Fibroblast of pulmonary artery (primary cell): ENCODE results near the gene DISP2.

Experiments used
- DNase-seq: peaks from one replicate; pipeline ENCODE4 v3.0.0-alpha.2; 2010; ENCODE audit warnings: low read depth
- H3K4me3 ChIP-seq: replicated peaks from 2 replicates; pipeline ENCODE4 v1.5.1; 2011; ENCODE audit warnings: low read depth, mild to moderate bottlenecking, control low read depth, low read length, moderate library complexity
- TF ChIP-seq, protein P1 (sequence below): IDR thresholded peaks from 2 replicates; pipeline ENCODE4 v1.5.1; 2011; ENCODE audit warnings: mild to moderate bottlenecking, control low read depth, low read length, inconsistent platforms; ENCODE audit errors: missing control alignments

The DISP2 gene

GRCh38 chr15:40313531-40314398 is 44.3 kb upstream of the DISP2 start:
- H3K4me3 ChIP-seq = no peak overlapping the region
- no peak for DNase-seq
- TF ChIP-seq, protein P1, sequence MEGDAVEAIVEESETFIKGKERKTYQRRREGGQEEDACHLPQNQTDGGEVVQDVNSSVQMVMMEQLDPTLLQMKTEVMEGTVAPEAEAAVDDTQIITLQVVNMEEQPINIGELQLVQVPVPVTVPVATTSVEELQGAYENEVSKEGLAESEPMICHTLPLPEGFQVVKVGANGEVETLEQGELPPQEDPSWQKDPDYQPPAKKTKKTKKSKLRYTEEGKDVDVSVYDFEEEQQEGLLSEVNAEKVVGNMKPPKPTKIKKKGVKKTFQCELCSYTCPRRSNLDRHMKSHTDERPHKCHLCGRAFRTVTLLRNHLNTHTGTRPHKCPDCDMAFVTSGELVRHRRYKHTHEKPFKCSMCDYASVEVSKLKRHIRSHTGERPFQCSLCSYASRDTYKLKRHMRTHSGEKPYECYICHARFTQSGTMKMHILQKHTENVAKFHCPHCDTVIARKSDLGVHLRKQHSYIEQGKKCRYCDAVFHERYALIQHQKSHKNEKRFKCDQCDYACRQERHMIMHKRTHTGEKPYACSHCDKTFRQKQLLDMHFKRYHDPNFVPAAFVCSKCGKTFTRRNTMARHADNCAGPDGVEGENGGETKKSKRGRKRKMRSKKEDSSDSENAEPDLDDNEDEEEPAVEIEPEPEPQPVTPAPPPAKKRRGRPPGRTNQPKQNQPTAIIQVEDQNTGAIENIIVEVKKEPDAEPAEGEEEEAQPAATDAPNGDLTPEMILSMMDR = no peak

- H3K4me3 ChIP-seq = no peak overlapping the region
- peak; percentile 73 for DNase-seq
- TF ChIP-seq, protein P1 = no peak
These were observed 43.2 kb upstream of the DISP2 start for GRCh38 chr15:40314723-40315276.

DNA sequence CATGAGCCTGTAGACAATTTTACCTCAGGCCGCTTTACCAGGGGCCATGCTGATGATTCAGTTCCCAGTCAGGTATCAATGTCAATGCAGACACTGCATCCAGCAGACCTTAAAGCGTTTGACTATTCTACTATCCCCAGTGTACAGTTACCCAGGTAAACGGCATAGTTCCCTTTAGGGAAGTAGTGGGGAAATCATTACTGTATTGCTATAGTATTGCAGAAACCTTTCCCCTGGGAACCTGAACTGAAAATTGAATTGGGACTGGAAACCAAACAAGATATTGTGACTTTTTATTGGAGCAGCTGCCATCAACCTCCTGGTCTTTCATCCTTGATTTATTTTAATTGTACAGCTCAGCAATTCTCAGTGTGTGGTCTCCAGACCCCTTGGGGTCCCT is 41.1 kb upstream of the DISP2 start:
- DNase-seq = no peak
- no peak overlapping the region for H3K4me3 ChIP-seq
- TF ChIP-seq, protein P1 = no peak

GRCh38 chr15:40317580-40317979 is 40.4 kb upstream of the DISP2 start:
- H3K4me3 ChIP-seq = no peak overlapping the region
- TF ChIP-seq, protein P1 = no peak
- no peak for DNase-seq

- TF ChIP-seq, protein P1 = no peak
- DNase-seq = no peak
- no peak overlapping the region for H3K4me3 ChIP-seq
These were observed 37.6 kb upstream of the DISP2 start for GRCh38 chr15:40320409-40320808.

DNA sequence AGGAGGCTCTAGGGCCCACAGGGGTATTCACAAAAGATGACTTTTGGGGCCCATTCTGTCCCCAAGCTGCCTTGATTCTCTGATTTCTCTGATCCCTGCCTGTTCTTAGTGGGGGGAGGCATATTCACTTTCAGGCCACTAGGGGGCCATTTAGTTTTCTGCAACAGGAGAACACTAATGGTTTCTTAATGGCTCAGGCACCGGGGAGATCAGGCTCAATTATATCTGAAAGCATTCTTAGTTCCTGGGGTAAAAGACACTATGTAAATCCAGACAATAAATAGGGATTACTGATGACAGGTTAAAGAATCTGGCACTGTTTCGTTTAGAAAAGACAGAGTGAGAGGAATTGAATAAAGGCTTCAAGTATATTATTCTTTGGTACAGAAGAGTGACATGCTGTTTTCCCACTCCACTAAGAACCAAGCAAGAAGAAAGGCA is 37.1 kb upstream of the DISP2 start:
- no peak overlapping the region for H3K4me3 ChIP-seq
- peak; percentile 74 for DNase-seq
- TF ChIP-seq, protein P1 = peak; percentile 84
